ENCODE measurements around the gene ITPR1. TPM values are rescaled to one million over a fixed set of nuclear protein-coding genes. Genes with fewer than 3 reads are reported as not detected.

Gene ITPR1
- total and polyA plus RNA-seq, 10 of the 15 experiments (the other 5 are each of a cell fraction or from before 2014, with no cell fraction given) = 12.2 to 239 (median 28.4) TPM

GRCh38 chr3:4523710-4524698 lies 30.9 kb downstream of the ITPR1 start:
- ChIA-PET POLR2A (interaction anchor here (0.6 to 1.5 kb wide), 3 partner anchors 11 to 58 kb away, joined by 3 to 5 read pairs (median 4); no protein-coding TSS in a partner anchor), RAD21 (ENCODE audit: unreplicated experiment) (interaction anchor here (1.2 kb wide), 1 partner anchor 36 kb away, joined by 3 read pairs; no protein-coding TSS in a partner anchor), SMC1A (ENCODE audit: uncharacterized antibody, unreplicated experiment) (interaction anchor here (1.6 kb wide), 1 partner anchor 9 kb away, joined by 6 read pairs; no protein-coding TSS in a partner anchor), CTCF (interaction anchor here (1.3 kb wide), 1 partner anchor 190 kb away, joined by 3 read pairs; no protein-coding TSS in a partner anchor)
- in situ Hi-C loops (cut with MboI) = no loop called here
- FAIRE-seq = no peak
- no peaks in the 10 kb centered on the region; the same call in 1 of the 2 replicates for H3K79me2 ChIP-seq (ENCODE audit: control insufficient read depth, insufficient read depth, low read length)
- WGBS (ENCODE audit: insufficient coverage, insufficient replicate concordance, low lambda C conversion rate, missing lambda C conversion rate) = 78% methylated on average over 12 of the region's 12 CpGs
- H2AFZ ChIP-seq (ENCODE audit: control insufficient read depth, low read depth, low read length) = no peak overlapping the region
- BruUV-seq (replicated peaks) = no TSS peak
- DNase-seq (ENCODE audit: low read depth, low spot score) = no peak
- H3K4me1 ChIP-seq (ENCODE audit: control insufficient read depth, insufficient read depth, low read length) = no peaks in the 10 kb centered on the region; the same call in 1 of the 2 replicates
- H3K9me3 ChIP-seq (replicated peaks; ENCODE audit: control insufficient read depth, insufficient read depth, low read length) = no peaks in the 10 kb centered on the region
- H3K4me3 ChIP-seq = no peak overlapping the region
- TF ChIP-seq HDAC2 (IDR thresholded peaks at IDR 0.05) (no peak), RAD51 (IDR thresholded peaks at IDR 0.05) (peak; percentile 55; the same call in 1 of the 2 replicates), IRF4 (IDR thresholded peaks at IDR 0.05; ENCODE audit: low read depth, low read length) (no peak), CHD1 (IDR thresholded peaks at IDR 0.05; ENCODE audit: low read depth, low read length) (no peak)
- no peak overlapping the region for H3K9ac ChIP-seq (ENCODE audit: control insufficient read depth, insufficient read depth, low read length)
- H3K36me3 ChIP-seq (ENCODE audit: control insufficient read depth in 2 of 2, insufficient read depth in 2 of 2, low read length in 1 of 2) = peaks cover 9 to 13% of the 10 kb centered on the region in 2 experiments; a peak in 3 of 4 replicates
- H3K27me3 ChIP-seq (replicated peaks in 1 of 2; ENCODE audit: control insufficient read depth in 2 of 2, insufficient read depth in 2 of 2, low read length in 1 of 2) = no peaks in the 10 kb centered on the region
- ATAC-seq = no peak
- no peak overlapping the region for H3K4me2 ChIP-seq (ENCODE audit: control insufficient read depth, insufficient read depth)
- 0 out of 2 replicates have a peak, but pooled peaks cover 4% of the 10 kb centered on the region for H4K20me1 ChIP-seq (ENCODE audit: control insufficient read depth, insufficient read depth)
- intact Hi-C loops (cut with micrococcal nuclease; ENCODE audit: unreplicated experiment) = no loop called here
- H3K27ac ChIP-seq (ENCODE audit: control insufficient read depth, insufficient read depth) = no peak overlapping the region

Data from GM12878 (cell line).